Hematopoietic multipotent progenitor cell treated with erythropoietin and hydrocortisone succinate and interleukin-3 and kit ligand, for 15 days (in vitro differentiated cells): Measurements from ENCODE around the gene PHACTR1.
"Not testable (repeated sequence)": the region's sequence is repeated elsewhere in the genome, so short reads cannot be mapped to it uniquely, and the experiment has no call there.

ENCODE experiments used
- DNase-seq: peaks from one replicate; pipeline ENCODE4 v3.0.0-alpha.2; 2015; ENCODE audit warnings: low spot score

The PHACTR1 gene

DNA sequence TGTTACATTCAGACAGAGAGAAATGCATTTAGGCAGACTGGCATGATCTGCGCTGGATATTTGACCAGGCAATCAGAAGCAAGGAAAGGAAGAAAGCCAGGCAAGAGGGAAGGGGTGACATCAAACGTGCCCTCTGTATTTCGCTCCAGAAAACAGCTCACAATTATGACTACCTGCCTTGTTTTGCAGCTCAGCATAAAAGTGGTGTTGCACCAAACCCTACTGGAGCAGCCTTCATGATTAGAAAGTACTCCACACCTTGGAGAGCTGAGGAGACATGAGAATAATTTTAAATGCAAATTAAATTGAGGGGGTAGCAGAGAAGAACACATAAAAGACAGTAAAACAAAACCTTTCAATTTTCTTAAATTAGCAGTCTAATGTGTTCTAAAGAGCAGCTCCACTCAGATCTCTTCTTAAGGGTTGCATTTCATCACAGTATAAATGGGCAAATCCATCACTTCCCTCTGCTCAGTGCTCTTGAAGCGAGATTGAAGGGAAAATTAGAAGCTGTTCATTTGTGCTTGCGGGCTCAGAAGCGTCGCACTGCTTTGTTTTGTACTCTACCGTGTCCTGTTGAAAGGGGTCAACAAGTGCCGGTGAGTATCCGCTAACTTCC, at the start of gene PHACTR1:
Gene PHACTR1 (plus strand): TSS at position 470 of the 619 bp plus-strand sequence.
- no peak for DNase-seq

DNA sequence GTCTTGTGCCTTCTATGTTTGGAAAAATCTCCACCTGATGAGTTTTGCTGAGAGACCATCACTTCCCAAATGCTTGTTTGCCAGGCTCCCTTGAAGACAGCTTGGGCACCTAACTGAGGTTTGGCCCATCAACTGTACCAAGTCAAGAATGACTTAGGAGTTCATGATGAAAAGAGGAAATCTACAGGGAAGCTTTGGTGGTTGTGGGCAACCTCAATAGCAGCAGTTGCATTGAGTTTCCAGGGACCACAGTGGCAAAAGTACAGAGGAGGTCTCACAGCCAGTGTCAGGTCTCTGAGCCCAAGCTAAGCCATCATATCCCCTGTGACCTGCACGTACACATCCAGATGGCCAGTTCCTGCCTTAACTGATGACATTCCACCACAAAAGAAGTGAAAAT, 49.7 kb upstream of the PHACTR1 start:
- DNase-seq = no peak

DNA sequence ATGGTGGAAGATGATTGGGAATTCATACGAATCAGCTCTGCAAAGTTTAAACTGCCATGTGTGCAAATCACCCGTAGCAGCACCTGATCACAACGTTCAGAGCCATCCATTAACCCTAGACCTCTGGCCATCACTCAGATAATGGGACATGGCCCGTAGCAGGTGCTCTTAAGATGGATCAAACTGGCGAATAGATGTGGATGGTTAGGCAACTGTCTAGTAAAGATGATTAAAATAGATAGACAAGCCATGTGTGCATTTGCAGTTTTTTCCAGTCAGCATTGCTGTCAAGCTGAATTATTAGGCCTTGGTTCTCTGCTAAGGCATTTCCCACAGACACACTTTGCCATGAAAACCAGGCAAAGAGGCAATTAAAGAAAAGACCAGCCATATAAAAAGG, 40.6 kb upstream of the PHACTR1 start:
- no peak for DNase-seq

DNA sequence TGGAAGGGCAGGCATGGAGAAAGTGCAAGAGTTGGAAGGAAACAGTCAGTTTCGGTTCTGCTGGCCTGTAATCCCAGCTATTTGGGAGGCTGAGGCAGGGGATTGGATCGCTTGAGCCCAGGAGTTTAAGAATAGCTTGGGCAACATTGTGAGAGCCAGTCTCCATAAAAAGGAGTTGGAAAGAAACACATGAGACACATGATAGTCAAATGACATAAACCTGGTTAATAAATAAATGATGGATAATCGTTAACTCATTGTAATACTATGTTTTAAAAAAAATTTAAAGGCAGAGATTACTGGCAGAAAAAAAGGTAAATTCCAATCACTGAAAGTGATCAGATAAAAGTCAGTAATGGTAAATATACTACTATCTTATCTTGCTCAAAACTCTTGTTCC, 37.2 kb upstream of the PHACTR1 start:
- DNase-seq = no peak

DNA sequence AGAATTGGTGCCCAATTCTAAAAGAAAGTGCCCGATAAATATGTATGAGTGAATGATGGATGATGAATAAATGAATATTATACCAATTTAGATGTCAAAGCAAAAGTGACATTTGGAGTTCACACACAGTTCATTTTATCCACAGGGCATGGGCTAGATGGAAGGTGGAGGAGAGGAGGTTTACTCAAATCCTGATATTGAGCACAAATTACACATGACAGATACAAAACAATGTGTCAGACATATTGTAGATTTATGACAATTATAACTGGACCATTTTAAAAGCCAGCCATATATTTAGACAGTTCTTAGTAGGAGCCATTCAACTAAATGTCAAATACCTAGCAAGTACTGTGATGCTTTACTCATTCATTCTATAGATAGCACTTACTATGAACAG, 23.4 kb upstream of the PHACTR1 start:
- no peak for DNase-seq

DNA sequence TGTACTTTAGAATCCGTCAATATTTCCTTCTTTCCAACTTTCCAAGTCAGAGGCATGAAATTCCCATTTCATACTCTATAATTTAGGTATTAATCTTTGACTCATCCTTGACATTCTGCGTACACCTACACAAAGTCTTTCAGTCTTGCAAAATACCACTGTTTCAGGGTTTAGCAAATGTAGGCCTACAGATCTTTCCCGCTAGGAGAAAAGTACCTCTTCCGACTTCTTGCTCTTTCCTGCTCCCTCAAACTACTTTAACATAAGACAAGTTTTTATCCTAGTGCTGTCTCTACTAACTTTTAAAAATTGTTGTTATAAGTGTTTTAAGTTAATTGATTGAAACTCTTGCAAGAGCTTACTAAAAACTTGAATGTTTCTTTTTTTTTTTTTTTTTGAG, 18.3 kb upstream of the PHACTR1 start:
- no peak for DNase-seq

DNA sequence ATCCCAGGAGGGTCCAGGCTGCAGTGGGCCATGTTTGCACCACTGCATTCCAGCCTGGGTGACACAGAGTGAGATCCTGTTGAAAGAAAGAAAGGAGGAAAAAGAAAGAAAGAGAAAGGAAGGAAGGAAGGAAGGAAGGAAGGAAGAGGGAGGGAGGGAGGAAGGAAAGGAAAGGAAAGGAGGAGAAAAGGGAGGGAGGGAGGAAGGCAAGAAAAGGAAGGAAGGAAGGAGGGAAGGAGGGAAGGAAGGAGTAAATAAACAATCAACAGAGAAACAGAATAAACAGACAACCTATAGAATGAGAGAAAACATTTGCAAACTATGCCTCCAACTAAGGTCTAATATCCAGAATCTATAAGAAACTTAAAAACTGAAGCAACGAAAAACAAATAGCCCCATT, 11.6 kb upstream of the PHACTR1 start:
- DNase-seq = no peak

DNA sequence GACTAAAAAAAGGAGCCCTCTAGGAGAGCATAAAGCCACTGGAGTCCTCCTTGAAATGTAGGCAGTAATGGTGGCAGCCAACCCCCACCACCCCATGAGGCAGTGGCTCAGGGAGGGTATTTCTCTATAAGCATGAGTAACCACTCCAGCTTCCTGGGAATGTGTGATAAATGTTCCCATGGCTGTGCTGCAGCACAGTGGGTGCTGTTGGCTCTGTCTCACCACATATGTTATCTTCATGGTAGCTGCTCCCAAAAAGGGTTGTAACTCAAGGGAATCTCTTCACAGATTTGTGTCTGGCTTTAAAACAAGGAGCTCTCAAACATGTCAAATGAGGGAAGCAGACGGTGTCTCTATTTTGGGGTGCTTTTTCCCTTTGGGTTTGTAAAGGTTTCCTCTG, 7.5 kb upstream of the PHACTR1 start:
- no peak for DNase-seq

DNA sequence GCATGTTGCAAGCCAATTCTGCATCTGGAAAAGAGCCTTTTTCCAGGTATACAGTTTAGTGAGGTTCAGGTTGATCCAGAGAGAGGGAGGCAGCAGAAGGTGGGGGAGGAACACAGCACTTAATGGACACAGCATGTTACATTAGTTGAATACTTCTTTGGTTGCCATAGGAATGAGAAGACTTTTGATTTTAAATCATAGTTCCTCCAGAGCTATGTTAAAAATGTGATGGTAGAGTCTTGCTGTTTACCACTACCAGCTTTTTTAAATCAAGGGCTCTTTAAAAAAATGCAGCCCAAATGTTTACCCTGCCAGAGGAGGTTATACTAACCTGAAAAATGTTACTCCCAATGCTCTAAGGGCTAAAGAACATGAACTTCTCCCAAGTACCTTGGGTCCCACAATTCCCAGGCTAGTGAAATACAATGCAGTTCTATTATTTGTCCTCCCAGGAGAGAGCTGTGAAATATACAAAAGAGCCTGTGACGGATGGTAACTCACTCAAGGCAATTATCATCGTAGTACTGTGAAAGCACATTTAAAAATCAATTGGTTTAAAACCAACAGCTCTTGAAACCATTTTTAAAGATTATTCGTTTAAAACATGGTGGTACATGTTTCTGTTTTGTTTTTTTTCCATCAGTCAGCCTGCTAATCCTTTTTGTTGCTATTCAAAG, 6.9 kb upstream of the PHACTR1 start:
- DNase-seq = no peak

DNA sequence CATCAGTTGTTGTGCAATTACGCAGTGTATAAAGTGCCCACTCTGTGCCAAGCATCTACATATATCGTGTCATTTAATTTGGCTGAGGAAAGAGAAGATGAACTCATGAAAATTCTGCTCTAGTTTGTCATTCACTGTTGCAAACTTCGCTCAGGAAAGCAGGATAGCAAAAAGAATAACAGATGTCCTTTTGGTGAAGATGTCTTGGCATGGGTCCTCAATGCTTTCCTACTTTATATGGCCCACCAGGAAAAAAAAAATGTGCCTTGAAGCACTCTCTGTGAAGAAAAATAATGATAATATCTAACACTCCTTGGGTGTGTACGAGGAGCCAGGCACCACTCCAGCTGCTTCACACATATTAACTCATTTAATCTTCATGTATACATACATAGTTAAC, 5.6 kb upstream of the PHACTR1 start:
- no peak for DNase-seq

DNA sequence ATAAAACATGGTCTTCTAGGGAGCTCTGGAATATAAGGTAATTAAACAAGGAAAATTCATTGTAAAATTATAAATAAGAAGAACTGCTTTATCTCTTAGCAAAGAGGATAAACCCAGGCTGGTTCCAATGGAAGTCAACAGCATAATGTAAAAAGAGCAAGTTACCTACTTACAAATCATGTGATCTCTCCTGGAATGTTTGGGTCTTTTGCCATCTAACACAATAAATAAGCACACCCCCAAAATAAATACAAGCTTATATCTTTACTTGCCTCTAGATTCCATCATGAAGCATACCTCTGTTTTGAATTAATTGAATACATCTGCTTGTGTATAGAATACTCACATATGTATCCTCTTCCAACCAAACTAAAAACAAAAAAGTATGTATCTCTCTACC, 2.5 kb upstream of the PHACTR1 start:
- DNase-seq = no peak

DNA sequence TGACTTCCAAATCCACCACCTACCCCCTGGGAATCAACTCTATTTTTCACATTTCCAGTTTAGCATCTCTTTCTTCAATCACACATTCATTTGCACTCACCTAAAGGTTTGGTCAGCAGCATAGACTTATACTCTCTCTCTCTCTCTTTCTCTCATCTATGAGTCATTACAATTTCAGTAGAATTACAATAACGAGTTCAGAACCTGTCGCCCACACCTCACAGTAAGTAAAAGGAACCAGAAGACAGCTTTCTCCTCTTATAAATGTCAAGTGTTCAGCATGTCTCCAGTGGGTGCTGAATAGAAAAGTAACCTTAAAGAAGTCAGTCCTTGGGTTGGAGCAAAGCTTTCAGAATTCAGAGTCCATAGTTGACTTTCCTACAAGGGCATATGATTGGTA, 1.1 kb upstream of the PHACTR1 start:
- DNase-seq = no peak

DNA sequence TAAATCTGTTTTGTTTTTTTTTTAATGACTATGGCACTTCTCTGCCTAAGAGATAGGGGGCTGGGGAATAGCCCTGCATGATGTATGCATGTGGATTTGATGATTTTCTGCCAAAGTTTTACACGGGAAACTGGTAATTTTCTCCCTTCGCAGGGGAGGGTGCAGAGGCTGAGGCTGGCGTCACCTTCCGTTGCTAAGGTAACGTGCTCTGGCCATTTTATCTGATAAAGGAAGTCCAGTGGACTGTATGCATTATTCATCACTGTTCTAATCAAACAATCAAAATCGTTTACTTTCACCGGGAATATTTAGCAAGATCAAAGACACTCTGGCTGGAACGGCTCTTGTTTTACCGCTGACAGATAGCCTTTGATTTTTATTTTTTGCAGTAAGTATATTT, 789 bp downstream of the PHACTR1 start:
- DNase-seq = no peak

DNA sequence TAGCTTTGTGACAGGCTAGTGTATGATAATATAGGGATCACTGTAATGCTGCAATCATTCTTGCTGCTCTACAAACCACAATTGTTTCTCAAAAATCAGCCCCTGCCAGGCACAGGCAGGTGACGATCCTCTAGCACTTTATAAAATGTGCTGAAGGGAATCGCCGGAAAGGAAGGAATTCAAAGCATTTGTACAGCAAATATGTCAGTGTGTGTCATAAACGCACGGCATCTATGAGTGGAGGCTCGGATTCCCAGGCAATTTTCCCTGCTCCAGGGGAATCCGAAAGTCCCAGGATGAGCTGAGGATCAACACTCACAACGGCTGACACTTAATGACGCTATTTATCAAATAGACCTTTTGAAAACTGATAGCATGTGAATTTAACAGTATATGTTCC, 1.4 kb downstream of the PHACTR1 start:
- no peak for DNase-seq

DNA sequence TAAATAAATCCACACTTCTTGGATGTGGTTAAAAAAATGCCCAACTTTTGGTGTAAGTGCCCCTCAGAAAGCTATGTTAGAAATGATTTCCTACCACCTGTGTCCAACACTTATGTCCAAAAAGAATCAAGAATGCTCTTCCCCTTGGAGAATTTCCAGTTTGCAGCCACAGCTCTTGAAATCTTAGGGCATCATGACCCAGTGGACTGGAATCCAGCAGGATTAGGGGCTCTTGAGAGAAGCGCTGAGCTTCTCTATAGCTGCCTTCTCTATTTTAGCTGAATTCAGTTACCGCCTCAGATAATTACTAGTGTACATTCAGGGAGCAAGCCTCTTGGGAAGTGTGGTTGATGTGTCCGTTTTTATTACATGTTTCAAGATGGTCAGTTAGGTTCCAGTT, 2.5 kb downstream of the PHACTR1 start:
- no peak for DNase-seq

DNA sequence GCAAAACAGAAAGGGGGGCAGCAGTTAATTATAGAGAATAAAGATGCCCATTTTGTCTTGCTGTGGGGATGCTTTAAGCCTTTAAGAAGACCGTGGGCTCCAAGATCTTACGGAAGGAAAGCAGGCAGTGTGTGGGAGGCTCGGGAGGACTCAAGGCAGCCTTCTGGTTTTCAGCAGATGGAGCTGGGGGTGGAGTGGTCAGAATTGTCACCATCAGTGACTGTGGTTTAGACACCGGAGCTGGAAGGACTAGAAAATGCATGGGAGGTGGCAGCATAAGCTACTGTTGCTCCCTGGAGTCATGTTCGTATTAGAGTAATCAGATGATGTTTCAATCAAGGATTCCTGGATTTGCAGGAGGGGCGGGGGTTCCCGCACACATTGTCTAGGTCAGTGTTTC, 3.7 kb downstream of the PHACTR1 start:
- no peak for DNase-seq

DNA sequence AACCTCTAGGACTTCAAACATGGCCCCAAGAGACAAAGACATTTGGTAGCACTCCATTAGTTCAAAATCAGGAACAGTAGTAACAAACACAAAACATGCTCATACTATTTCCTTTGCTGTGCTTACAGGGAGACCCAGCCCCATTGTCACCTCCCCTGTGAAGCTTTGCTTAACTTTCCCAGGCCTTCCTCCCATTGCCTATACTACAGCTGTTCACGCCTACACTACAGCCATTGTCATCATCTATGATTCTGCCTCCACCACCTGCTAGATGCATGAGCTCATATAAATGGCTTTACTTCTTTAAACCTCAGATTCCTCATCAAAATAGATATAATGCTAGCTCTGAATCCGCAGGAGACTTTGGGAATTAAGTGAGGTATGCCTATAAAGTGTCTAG, 8.7 kb downstream of the PHACTR1 start:
- no peak for DNase-seq

DNA sequence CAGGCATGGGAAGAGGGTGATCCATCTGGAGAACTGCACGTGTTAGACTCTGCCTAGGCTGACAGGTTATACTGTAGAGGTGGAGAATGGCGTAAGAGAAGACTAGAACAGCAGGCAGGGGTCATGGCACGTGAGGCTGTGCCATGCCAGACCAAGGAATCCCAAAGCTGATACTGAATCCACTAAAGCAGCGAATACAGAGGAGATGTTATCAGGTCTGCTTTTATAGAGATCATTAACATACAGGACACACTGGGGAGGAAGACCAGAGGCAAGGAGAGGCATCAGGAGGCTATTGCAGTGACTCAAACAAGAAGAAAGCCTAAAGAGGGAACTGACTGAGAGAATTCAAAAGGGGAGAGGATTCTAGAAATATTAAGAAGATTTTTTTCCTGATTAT, 12.9 kb downstream of the PHACTR1 start:
- DNase-seq = no peak

DNA sequence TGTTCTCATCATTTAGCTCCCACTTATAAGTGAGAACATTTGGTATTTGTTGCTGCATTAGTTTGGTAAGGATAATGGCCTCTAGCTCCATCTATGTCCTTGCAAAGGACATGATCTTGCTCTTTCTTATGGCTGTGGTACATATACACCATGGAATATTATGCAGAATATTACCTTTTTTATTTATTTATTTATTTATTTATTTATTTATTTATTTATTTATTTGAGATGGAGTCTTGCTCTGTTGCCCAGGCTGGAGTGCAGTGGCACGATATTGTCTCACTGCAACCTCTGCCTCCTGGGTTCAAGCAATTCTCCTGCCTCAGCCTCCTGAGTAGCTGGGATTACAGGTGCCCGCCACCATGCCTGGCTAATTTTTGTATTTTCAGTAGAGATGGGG, 14.2 kb downstream of the PHACTR1 start:
- not testable (repeated sequence) for DNase-seq

DNA sequence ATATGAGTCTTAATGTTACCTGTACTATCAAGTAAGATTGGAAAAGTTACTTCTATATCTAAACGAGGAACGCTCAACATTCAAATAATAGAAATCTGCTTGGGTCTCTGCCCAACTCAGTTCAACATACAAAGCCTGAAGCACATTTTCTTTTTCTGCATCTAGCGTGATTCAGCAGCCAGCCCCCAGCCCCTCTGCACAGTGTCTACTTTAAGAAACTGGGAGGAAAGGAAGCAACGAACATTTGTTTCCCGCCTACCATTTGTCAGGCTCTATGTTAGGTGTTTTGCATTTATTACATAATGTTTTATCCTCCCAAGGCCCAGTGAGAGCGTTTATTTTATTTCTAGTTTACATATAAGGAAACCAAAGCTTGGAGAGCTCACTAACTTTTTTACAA, 17.3 kb downstream of the PHACTR1 start:
- DNase-seq = no peak

DNA sequence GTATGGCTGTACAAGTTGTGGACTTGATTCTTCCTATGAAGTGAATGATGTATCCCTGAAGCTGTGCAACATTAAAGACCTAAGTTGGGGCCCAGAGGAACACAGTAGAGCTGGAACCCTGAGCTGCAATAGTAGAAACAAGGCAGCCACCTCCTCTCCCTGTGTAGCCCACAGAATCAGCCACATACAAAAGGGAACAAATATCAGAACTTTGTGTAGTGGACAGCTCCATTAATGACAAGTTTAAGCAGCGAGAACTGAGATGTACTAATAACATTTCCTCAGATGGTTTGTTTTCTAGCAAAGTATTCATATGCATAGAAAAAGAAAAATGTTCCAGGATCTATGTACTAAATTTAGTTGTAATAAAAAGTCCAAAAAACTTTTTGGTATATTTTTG, 19.2 kb downstream of the PHACTR1 start:
- DNase-seq = no peak

DNA sequence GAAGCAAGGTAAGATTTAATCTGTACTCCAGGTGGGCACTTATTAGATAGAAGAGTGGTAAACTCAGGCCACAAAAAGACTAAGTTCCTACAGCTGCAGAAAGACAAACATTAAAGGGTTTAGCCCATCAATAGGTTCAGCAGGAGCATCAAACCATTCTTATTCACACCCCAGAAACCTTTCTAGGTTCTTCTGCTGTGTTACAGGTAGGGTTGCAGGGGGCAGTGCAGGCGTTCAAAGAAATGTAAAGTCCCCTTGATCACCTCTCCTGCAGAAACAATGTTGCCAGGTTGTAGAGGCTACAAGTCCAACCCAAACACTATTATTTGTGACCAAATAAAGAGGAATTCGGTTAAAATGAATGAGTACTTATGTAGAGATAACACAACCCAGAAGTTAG, 31.8 kb downstream of the PHACTR1 start:
- no peak for DNase-seq

DNA sequence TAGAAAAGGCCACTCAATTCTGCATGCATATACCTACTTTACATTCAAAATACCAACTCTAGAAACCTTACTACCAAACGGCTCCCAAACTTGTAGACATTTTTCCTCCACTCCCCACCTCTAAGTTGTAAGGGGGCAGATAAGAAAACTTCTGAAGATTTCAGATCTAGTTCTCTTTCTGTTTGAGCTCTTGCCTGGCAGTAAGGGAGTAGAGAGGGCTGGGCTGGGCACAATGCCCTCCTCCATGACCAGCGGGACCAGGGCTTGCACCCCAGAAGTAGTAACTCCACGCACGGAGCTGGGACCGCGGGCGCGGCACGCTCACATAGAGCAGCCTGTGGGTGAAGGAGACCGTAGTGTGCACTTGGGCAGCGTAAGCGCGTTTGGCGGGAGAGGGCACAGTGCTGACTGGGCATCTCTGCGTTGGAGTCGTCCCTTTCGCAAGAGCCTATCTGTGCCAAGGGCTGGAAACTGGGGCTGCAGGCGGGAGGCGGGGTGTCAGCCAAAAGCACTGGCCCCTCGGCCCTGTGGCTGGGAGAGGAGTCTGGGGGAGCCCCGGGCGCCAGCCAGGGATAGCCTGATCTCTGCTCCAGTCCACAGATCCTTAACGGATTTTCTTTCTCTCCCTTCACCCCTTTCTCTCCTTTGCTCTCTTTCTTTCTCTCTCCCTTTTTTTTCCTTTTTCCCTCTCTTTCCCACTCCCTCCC, 32.4 kb downstream of the PHACTR1 start:
- DNase-seq = no peak
